Hair follicular keratinocyte (primary cell): ENCODE measurements around the gene LRRD1. TPM values are rescaled to one million over a fixed set of nuclear protein-coding genes. Genes with fewer than 3 reads are reported as not detected.

ENCODE experiments used
- total RNA-seq: library from RNA; depleted of rRNA; stranded (reverse); fragments of >200 nt; gene quantifications from 2 replicates; pipeline ENCODE4 v1.2.3, GENCODE V29; 2015

Gene LRRD1
- total RNA-seq = not detected in 2 replicates

DNA sequence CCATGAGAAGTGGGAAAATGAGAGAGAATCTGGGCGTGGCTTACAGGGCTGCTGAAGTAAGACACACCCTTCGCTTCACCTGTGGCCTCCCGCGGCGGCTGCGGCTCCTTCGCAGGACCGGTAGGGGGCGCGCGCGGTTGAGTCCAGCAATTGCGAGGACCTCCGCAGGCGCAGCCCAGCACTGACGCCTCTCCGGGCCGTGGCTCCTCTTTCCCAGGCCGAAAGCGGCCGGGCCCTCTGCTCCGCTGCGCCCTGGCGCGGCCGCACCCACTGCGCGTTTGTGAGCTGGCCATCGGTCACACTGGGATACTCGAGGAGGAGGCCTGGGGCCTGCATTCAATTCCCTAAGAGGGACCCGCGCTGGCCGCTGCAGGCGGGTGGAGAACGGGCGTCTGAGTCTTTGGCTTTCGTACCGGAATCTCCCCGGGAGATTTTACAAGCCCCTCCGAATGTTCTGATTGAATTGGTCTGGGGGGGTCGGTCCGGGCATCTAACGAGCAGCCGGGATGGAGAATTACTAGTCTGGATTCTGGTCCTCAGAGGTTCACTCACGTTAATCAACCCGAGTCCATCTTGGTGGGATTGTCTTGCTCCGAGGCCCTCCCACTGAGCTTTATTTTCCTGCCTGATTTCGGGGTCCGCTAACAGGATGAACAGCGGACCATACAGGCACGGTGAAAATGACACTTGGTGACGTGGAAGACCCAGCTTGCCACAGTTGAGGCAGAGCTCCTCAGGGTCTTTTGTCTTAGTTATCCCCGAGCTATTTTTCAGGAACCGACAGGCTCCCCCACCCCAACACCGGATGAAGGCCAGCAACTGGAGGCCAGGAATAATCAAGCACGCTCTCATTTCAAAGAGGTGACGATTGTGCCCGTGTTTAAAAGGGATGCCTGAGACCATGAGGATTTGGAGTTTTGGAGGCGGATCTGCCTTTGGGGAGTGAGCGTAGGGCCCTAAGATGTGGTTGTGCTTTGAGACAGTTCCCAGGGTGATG is at the start of gene LRRD1:
LRRD1 (minus strand) TSS at position 215 of the 997 bp plus-strand sequence. CDS start 13,940 bp downstream, outside the sequence.

GRCh38 chr7:92134271-92135051 is 44.5 kb downstream of the LRRD1 start, which contains the start of gene CYP51A1:
Gene CYP51A1, minus strand, starts transcription at chr7:92134477. Its CDS starts 113 bp downstream, at chr7:92134364.

Other genes starting within 250 kb of the LRRD1 start
- gene AKAP9, start 238.3 kb downstream of the LRRD1 start, total RNA-seq = 10.5 and 18.7 TPM in 2 replicates
- gene CYP51A1, start 44.7 kb downstream of the LRRD1 start, total RNA-seq = 217 and 250 TPM in 2 replicates
- gene KRIT1, start 66.8 kb upstream of the LRRD1 start, total RNA-seq = 19.6 and 23.2 TPM in 2 replicates
- 22.3 and 27.5 TPM in 2 replicates for gene ANKIB1, start 66.8 kb upstream of the LRRD1 start, total RNA-seq